ENCODE results near the gene FAM240B.
A peak's percentile ranks its signal among the peaks of the same experiment; 100 is the strongest.

The FAM240B gene

GRCh38 chr9:38713426-38713825, 6.5 kb downstream of the FAM240B start:
- no peak overlapping the region for H2AFZ ChIP-seq (ENCODE audit: low read length)
- no peaks in the 10 kb centered on the region for H3K79me2 ChIP-seq (ENCODE audit: low read length)
- no peak for DNase-seq
- H3K36me3 ChIP-seq (replicated peaks; ENCODE audit: insufficient read depth, low read length), result no peaks in the 10 kb centered on the region
- no peak overlapping the region for H3K4me3 ChIP-seq (ENCODE audit: low read length)
- H3K9me3 ChIP-seq (replicated peaks; ENCODE audit: insufficient read depth, low read length), result no peaks in the 10 kb centered on the region
- no peaks in the 10 kb centered on the region for H3F3A ChIP-seq (ENCODE audit: insufficient read depth, low read length)
- no peak overlapping the region for H3K9ac ChIP-seq (ENCODE audit: low read length)
- H4K20me1 ChIP-seq (ENCODE audit: insufficient read depth, low read length), result no peaks in the 10 kb centered on the region
- TF ChIP-seq CTCF (IDR thresholded peaks at IDR 0.05; ENCODE audit: low read length), result no peak
- TF ChIP-seq EZH2phosphoT487 (IDR thresholded peaks at IDR 0.05; ENCODE audit: low read length), result no peak
- no peak for TF ChIP-seq EZH2 (optimal IDR thresholded peaks at IDR 0.05; ENCODE audit: low read depth, low read length)
- no peaks in the 10 kb centered on the region for H3K4me1 ChIP-seq (ENCODE audit: low read length)
- no peak overlapping the region for H3K27ac ChIP-seq (ENCODE audit: low read length)
- H3K9me2 ChIP-seq (replicated peaks; ENCODE audit: insufficient read depth, low read length), result no peaks in the 10 kb centered on the region
- no peak overlapping the region for H3K4me2 ChIP-seq (ENCODE audit: low read depth, low read length)
- H3K27me3 ChIP-seq (replicated peaks; ENCODE audit: insufficient read depth, low read length), result no peaks in the 10 kb centered on the region

GRCh38 chr9:38708759-38709158, 11.2 kb downstream of the FAM240B start:
- DNase-seq, result no peak
- Histone ChIP-seq H3K9ac (ENCODE audit: low read length) (no peak overlapping the region), H3F3A (ENCODE audit: insufficient read depth, low read length) (no peaks in the 10 kb centered on the region), H3K9me3 (replicated peaks; ENCODE audit: insufficient read depth, low read length) (no peaks in the 10 kb centered on the region), H3K79me2 (ENCODE audit: low read length) (no peaks in the 10 kb centered on the region), H3K36me3 (replicated peaks; ENCODE audit: insufficient read depth, low read length) (no peaks in the 10 kb centered on the region), H3K27ac (ENCODE audit: low read length) (no peak overlapping the region), H3K4me1 (ENCODE audit: low read length) (no peaks in the 10 kb centered on the region), H2AFZ (ENCODE audit: low read length) (no peak overlapping the region), H3K4me3 (ENCODE audit: low read length) (no peak overlapping the region), H4K20me1 (ENCODE audit: insufficient read depth, low read length) (no peaks in the 10 kb centered on the region), H3K27me3 (replicated peaks; ENCODE audit: insufficient read depth, low read length) (no peaks in the 10 kb centered on the region), H3K9me2 (replicated peaks; ENCODE audit: insufficient read depth, low read length) (no peaks in the 10 kb centered on the region), H3K4me2 (ENCODE audit: low read depth, low read length) (no peak overlapping the region)
- TF ChIP-seq CTCF (IDR thresholded peaks at IDR 0.05; ENCODE audit: low read length) (no peak), EZH2 (optimal IDR thresholded peaks at IDR 0.05; ENCODE audit: low read depth, low read length) (no peak), EZH2phosphoT487 (IDR thresholded peaks at IDR 0.05; ENCODE audit: low read length) (no peak)

DNA sequence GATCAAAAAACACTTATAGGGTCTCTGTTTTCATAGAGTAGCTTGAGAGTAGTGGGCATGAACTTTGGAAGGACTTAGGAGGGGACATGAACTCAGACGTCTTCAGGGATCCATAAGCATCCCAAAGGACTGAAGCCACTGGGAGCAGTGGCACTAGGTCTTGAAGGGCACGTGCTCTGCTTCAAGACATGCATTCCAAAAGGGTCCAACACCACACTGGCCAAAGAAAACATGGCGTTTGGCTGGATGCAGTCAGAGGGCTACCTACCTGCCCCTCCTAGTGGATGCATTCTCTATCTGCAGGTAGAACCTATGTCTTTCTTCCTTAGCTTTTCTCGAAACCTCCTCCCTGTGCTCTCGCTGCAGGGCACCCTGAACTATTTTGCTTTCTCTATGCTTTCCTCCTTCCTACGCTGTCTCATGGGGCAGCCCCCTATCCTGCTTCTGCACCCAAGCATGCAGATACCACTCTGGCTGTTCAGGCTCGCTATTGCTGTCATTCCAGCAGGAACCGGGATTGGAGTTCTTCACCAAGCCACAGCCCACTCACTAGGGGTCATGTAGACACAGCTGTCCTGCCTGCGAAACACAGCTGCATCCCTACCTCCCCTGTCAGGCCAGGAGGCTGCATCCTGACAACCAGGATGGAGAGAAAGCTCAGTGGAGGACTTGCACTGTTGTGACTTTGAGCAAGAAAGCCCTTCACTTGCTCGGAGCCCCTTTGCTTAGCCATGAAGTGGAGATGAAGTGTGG, 11.9 kb downstream of the FAM240B start:
- no peaks in the 10 kb centered on the region for H3K9me2 ChIP-seq (replicated peaks; ENCODE audit: insufficient read depth, low read length)
- no peak overlapping the region for H3K9ac ChIP-seq (ENCODE audit: low read length)
- H3K4me3 ChIP-seq (ENCODE audit: low read length), result no peak overlapping the region
- no peaks in the 10 kb centered on the region for H4K20me1 ChIP-seq (ENCODE audit: insufficient read depth, low read length)
- peak; percentile 14 for DNase-seq
- no peaks in the 10 kb centered on the region for H3K79me2 ChIP-seq (ENCODE audit: low read length)
- H3K4me1 ChIP-seq (ENCODE audit: low read length), result no peaks in the 10 kb centered on the region
- H3K27ac ChIP-seq (ENCODE audit: low read length), result no peak overlapping the region
- no peak overlapping the region for H3K4me2 ChIP-seq (ENCODE audit: low read depth, low read length)
- no peaks in the 10 kb centered on the region for H3K36me3 ChIP-seq (replicated peaks; ENCODE audit: insufficient read depth, low read length)
- no peaks in the 10 kb centered on the region for H3K27me3 ChIP-seq (replicated peaks; ENCODE audit: insufficient read depth, low read length)
- no peaks in the 10 kb centered on the region for H3F3A ChIP-seq (ENCODE audit: insufficient read depth, low read length)
- H3K9me3 ChIP-seq (replicated peaks; ENCODE audit: insufficient read depth, low read length), result no peaks in the 10 kb centered on the region
- TF ChIP-seq CTCF (IDR thresholded peaks at IDR 0.05; ENCODE audit: low read length) (peak; percentile 44), EZH2 (optimal IDR thresholded peaks at IDR 0.05; ENCODE audit: low read depth, low read length) (no peak)
- no peak overlapping the region for H2AFZ ChIP-seq (ENCODE audit: low read length)

Measured in MM.1S (cell line).